Activated T-helper 1 cell treated with anti-CD3 and anti-CD28 coated beads, Interleukin-12 subunit alpha, Interleukin-12 subunit beta, Interleukin-2, Interleukin-4 antibody, amounts not matched to agents 30 ng/mL and 10 ng/mL and 1 ng/mL, durations not matched to agents 14 hours and 24 hours and 36 hours (primary cell): ENCODE results near the gene ARPC5. TPM values are rescaled to one million over a fixed set of nuclear protein-coding genes. Genes with fewer than 3 reads are reported as not detected.
A peak's percentile ranks its signal among the peaks of the same experiment; 100 is the strongest.
"Not testable (repeated sequence)": the region's sequence is repeated elsewhere in the genome, so short reads cannot be mapped to it uniquely, and the experiment has no call there.

Experiments
- DNase-seq: peaks from one replicate; pipeline ENCODE4 v3.0.0; 2021; ENCODE audit warnings: low spot score
- H3K27ac Mint-ChIP-seq: one replicate; pipeline ENCODE4 v1.8.0; 2021; ENCODE audit warnings: mild to moderate bottlenecking, mixed read lengths
- H3K27me3 Mint-ChIP-seq: one replicate; pipeline ENCODE4 v1.8.0; 2022; ENCODE audit warnings: mild to moderate bottlenecking, moderate library complexity, mixed read lengths; ENCODE audit not compliant: insufficient read depth
- H3K36me3 Mint-ChIP-seq: one replicate; pipeline ENCODE4 v1.8.0; 2021; ENCODE audit warnings: low read depth, mixed read lengths
- H3K4me1 Mint-ChIP-seq: one replicate; pipeline ENCODE4 v1.8.0; 2021; ENCODE audit warnings: low read depth, mixed read lengths
- H3K4me3 Mint-ChIP-seq: one replicate; pipeline ENCODE4 v1.8.0; 2021; ENCODE audit warnings: mild to moderate bottlenecking, moderate library complexity, mixed read lengths
- H3K9me3 Mint-ChIP-seq: one replicate; pipeline ENCODE4 v1.8.0; 2021; ENCODE audit warnings: mixed read lengths
- intact Hi-C: fragments of 100-400 bp; cut with micrococcal nuclease; formaldehyde crosslinking; loops from one replicate; pipeline ENCODE4 v1.15.1; 2024
- total RNA-seq: library from RNA; stranded (reverse); gene quantifications from 2 replicates; pipeline ENCODE4 v1.2.3, GENCODE V29; 2022

Gene ARPC5
- total RNA-seq, 1 donor from 2014 or later, result 146 TPM

DNA sequence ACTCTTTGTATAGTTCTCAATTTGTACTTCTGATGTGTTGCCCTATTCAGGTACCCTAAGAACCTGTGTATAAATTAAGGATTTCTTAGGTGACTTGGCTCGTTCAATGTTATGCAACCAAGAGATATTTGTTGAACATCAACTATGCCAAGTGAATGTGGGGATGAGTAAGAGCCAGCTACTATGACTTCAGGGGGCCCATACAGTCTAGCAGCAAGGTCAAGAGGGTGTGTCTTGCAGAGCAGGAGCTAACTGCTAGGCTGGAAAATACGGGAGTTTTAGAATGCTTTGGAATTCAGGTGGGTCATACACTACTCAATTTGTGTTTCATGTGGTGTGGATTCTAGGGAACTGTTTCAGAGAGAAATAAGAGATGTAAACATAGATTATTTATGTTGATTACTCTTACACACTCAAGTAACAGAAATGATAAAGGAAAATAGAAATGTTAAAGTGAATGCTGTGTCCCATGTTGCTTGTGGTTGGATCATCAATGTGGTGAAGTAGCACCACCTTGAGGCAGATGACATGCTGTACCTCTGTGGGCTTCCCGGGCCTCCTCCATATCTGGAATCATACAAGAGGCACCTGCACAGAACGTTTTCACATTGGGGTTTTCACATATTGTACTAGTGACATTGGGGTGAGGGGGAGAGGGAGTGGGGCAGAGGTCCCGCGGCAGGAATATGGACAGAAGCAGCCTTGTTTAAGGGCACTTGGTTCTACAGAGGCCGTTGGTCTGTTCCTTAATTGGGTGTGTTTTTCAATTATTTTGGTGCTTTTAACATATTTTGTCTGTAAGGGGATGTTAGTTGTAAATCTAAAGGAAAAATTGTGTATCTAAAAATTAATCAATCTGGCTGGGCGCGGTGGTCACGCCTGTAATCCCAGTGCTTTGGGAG is 12.4 kb downstream of the ARPC5 start:
- Mint-ChIP-seq H3K27me3 (no peaks in the 10 kb centered on the region), H3K9me3 (no peaks in the 10 kb centered on the region), H3K4me1 (peaks cover 29% of the 10 kb centered on the region), H3K36me3 (peaks cover 20% of the 10 kb centered on the region), H3K27ac (no peak overlapping the region), H3K4me3 (no peak overlapping the region)
- peak; percentile 38 for DNase-seq
- intact Hi-C loops, result loop anchor here (1.0 to 5.0 kb wide), 5 partner anchors 56 to 342 kb away; no protein-coding TSS in a partner anchor

DNA sequence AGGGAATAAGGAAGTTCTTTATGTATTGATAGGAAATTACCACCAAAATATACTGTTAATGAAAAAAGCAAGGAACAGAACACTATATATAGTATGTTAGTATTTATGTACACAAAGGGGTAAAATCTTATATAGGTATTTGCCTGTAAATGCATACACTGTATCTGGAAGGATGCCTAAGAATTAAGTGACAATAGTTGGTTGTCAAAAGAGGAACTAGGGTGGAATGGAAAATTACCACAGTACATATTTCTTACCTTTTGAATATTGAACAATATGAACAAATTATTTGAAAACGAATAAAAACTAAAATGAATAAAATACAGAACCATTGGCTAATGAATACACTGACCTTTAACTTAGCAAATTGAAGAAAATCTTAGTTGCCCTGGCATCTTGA is 13.6 kb downstream of the ARPC5 start:
- peaks cover 28% of the 10 kb centered on the region for H3K4me1 Mint-ChIP-seq
- intact Hi-C loops, result loop anchor here (2.0 to 5.0 kb wide), 3 partner anchors 55 to 151 kb away; no protein-coding TSS in a partner anchor
- no peaks in the 10 kb centered on the region for H3K27me3 Mint-ChIP-seq
- no peak overlapping the region for H3K27ac Mint-ChIP-seq
- no peak for DNase-seq
- peaks cover 19% of the 10 kb centered on the region for H3K36me3 Mint-ChIP-seq
- H3K9me3 Mint-ChIP-seq, result no peaks in the 10 kb centered on the region
- H3K4me3 Mint-ChIP-seq, result no peak overlapping the region

- Mint-ChIP-seq H3K4me1 (peaks cover 16% of the 10 kb centered on the region), H3K4me3 (no peak overlapping the region), H3K27ac (no peak overlapping the region), H3K27me3 (no peaks in the 10 kb centered on the region), H3K9me3 (no peaks in the 10 kb centered on the region), H3K36me3 (peaks cover 15% of the 10 kb centered on the region)
- no peak for DNase-seq
- intact Hi-C loops, result loop anchor here (5.0 kb wide), 1 partner anchor 53 kb away; no protein-coding TSS in a partner anchor
These were observed 15.3 kb downstream of the ARPC5 start for GRCh38 chr1:183620311-183620710.

GRCh38 chr1:183619781-183620180 is 15.8 kb downstream of the ARPC5 start:
- H3K4me1 Mint-ChIP-seq, result peaks cover 13% of the 10 kb centered on the region
- no peak overlapping the region for H3K4me3 Mint-ChIP-seq
- H3K27ac Mint-ChIP-seq, result no peak overlapping the region
- H3K27me3 Mint-ChIP-seq, result no peaks in the 10 kb centered on the region
- peaks cover 10% of the 10 kb centered on the region for H3K36me3 Mint-ChIP-seq
- intact Hi-C loops, result loop anchor here (5.0 kb wide), 1 partner anchor 52 kb away; no protein-coding TSS in a partner anchor
- H3K9me3 Mint-ChIP-seq, result no peaks in the 10 kb centered on the region
- DNase-seq, result no peak

- H3K27ac Mint-ChIP-seq, H3K9me3 Mint-ChIP-seq, H3K4me3 Mint-ChIP-seq, H3K4me1 Mint-ChIP-seq, DNase-seq, H3K27me3 Mint-ChIP-seq, H3K36me3 Mint-ChIP-seq, intact Hi-C loops: not testable (repeated sequence)
These were observed 17.4 kb downstream of the ARPC5 start for GRCh38 chr1:183618202-183618601.

DNA sequence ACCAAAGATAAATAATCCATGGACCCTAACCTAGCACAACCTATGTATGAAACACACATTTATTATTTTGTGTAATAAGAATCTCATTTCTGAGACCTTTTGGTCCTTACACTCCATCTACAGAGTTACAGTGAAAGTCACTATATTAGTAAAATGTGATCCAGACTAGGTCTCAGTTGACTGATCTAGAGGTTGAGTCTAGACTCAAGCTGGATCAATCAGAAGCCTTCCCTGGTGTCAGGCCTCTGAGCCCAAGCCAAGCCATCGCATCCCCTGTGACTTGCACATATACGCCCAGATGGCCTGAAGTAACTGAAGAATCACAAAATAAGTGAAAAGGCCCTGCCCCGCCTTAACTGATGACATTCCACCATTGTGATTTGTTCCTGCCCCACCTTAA is 22.6 kb downstream of the ARPC5 start:
- H3K9me3 Mint-ChIP-seq, H3K4me3 Mint-ChIP-seq, H3K4me1 Mint-ChIP-seq, H3K27me3 Mint-ChIP-seq, DNase-seq, intact Hi-C loops, H3K36me3 Mint-ChIP-seq, H3K27ac Mint-ChIP-seq: not testable (repeated sequence)

DNA sequence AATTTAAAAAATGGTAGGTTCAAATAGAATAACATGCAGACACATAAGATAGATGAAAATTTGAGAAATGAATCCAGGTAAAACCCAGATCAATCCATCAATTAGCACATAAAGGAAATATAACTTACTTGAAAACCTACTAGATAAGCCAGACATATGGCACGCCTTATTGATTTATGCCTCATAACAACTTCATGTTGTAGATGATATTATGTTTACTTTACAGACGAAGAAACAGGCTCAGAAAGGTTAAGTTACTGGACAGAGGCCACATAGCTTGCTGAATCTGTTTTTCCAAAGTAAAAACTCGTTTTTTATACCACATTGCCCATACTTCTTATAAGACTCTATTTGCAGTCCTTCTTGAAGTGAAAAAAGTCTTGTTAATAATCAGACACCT is 23.2 kb downstream of the ARPC5 start:
- intact Hi-C loops, result no loop called here
- H3K36me3 Mint-ChIP-seq, result no peaks in the 10 kb centered on the region
- H3K27me3 Mint-ChIP-seq, result peaks cover 5% of the 10 kb centered on the region
- H3K4me3 Mint-ChIP-seq, result no peak overlapping the region
- DNase-seq, result no peak
- no peaks in the 10 kb centered on the region for H3K4me1 Mint-ChIP-seq
- no peaks in the 10 kb centered on the region for H3K9me3 Mint-ChIP-seq
- H3K27ac Mint-ChIP-seq, result no peak overlapping the region

DNA sequence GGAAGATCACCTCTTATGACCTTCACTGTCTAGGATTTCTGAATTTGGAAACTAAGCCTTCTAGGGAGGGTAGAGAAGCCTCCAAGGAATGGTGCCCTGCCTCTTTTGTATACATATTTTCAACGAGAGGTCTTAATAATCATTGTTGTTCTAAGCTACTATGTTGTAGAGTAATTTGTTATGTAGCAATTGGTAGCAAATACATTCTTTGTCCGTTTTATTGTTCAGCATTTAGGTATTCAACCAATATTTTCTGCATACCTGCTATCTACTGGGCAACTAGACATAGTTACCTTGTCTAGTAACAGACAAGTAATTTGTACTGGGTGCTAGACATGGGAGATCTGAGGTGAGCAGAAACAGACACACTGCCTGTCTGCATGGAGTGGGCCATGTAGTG is 24.6 kb downstream of the ARPC5 start:
- DNase-seq, result no peak
- intact Hi-C loops, result no loop called here
- Mint-ChIP-seq H3K27ac (no peak overlapping the region), H3K27me3 (peaks cover 5% of the 10 kb centered on the region), H3K4me3 (no peak overlapping the region), H3K9me3 (no peaks in the 10 kb centered on the region), H3K4me1 (no peaks in the 10 kb centered on the region), H3K36me3 (no peaks in the 10 kb centered on the region)

DNA sequence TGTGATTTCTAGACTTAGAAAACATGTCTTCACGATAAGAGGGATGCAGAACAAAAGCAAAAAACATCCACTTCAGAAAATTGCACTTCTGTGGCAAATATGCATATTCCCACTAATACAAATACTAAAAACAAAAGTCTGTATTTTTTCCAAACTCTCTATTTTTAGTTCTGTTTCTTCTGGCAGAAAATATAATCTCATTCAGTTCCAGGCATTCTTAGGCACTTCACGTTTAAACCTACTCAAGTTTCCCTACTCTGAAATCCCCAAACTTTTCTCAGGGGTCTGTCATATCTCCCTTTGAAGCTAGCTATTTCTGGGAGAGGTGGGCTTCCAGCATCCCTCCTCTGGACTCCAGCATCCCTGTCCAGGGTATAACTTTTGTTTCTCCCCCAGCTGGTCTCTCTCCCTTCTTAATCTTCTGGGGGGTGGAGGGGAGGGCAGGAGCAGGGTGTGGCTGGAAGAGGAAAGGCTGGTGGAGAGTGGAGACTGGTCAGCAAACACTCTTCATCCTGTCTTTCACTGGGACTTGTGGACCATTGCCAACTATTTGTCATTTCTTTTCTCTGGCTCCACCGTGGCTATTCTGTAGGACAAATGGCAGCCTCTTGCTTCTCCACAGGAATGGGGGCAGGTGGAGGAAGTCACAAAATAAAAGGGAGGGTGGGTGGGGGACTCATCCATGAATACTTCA is 25.7 kb downstream of the ARPC5 start:
- no peak overlapping the region for H3K4me3 Mint-ChIP-seq
- H3K27me3 Mint-ChIP-seq, result peaks cover 5% of the 10 kb centered on the region
- intact Hi-C loops, result no loop called here
- H3K9me3 Mint-ChIP-seq, result no peaks in the 10 kb centered on the region
- H3K4me1 Mint-ChIP-seq, result no peaks in the 10 kb centered on the region
- no peak overlapping the region for H3K27ac Mint-ChIP-seq
- no peaks in the 10 kb centered on the region for H3K36me3 Mint-ChIP-seq
- no peak for DNase-seq

DNA sequence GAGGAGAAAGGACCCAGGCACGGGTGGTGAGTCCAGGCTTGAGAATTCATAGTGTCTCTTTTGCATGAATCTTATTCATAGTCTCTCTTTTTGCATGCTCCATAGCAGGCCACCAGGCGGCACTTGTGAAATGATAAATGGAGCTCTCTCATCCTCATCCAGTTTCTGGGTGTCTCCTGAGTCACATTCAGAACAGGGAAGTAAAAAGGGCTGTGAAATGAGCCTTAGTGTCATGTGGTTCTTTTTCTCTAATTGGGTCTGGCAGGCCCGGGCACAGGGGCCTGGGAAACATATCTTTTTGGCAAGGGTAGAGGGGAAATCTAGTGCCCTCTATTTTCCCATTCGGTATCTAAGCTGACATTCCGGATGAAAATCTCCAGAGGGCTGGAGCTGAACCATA is 26.3 kb downstream of the ARPC5 start:
- Mint-ChIP-seq H3K4me3 (no peak overlapping the region), H3K9me3 (no peaks in the 10 kb centered on the region), H3K4me1 (peaks cover 1% of the 10 kb centered on the region), H3K36me3 (no peaks in the 10 kb centered on the region), H3K27ac (no peak overlapping the region), H3K27me3 (peaks cover 7% of the 10 kb centered on the region)
- no peak for DNase-seq
- intact Hi-C loops, result no loop called here

DNA sequence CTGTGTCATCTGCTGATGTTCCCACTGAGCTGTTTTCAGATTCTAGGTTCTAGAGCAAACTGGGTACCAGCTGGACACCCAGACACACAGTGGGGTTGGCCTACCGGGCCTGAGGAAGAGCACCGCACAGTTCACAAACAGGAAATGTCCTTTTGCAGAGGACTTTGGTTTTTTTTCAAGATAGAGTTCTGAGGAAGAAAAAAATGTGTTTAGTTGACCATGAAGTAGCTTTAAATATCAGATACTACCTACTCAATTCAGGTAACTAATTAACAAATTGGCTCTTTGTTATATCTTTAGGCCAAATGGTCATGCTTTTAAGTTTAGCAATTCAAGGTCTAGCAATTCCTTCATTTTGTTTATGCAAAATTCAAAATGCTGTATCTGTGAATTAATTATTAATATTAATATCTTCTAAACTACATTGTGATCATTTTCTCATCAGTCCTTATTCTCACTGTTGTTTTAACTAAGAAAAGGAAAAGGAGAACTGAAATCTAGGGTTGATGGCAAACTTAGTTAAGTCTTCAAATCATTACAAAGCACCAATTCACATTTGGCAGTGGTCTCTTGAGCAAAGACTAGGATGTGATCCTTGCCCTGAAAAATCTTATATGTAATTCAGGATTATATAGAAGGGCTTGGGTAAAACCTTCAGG is 28.1 kb downstream of the ARPC5 start:
- Mint-ChIP-seq H3K4me3 (no peak overlapping the region), H3K27me3 (peaks cover 10% of the 10 kb centered on the region), H3K9me3 (no peaks in the 10 kb centered on the region), H3K27ac (no peak overlapping the region), H3K4me1 (peaks cover 7% of the 10 kb centered on the region), H3K36me3 (no peaks in the 10 kb centered on the region)
- intact Hi-C loops, result no loop called here
- no peak for DNase-seq

- Mint-ChIP-seq H3K36me3 (no peaks in the 10 kb centered on the region), H3K4me3 (no peak overlapping the region)
- intact Hi-C loops, result no loop called here
These were observed 29.7 kb downstream of the ARPC5 start for GRCh38 chr1:183605904-183606303.

GRCh38 chr1:183604815-183605214 is 30.8 kb downstream of the ARPC5 start:
- peaks cover 7% of the 10 kb centered on the region for H3K27me3 Mint-ChIP-seq
- no peak for DNase-seq
- H3K36me3 Mint-ChIP-seq, result peaks cover 1% of the 10 kb centered on the region
- peaks cover 7% of the 10 kb centered on the region for H3K4me1 Mint-ChIP-seq
- no peak overlapping the region for H3K27ac Mint-ChIP-seq
- no peaks in the 10 kb centered on the region for H3K9me3 Mint-ChIP-seq
- intact Hi-C loops, result no loop called here
- H3K4me3 Mint-ChIP-seq, result no peak overlapping the region

More at GRCh38 chr1:183605904-183606303, 29.7 kb downstream of the ARPC5 start:
- H3K27me3 Mint-ChIP-seq, result peaks cover 10% of the 10 kb centered on the region
- no peak overlapping the region for H3K27ac Mint-ChIP-seq
- no peaks in the 10 kb centered on the region for H3K9me3 Mint-ChIP-seq
- H3K4me1 Mint-ChIP-seq, result peaks cover 7% of the 10 kb centered on the region
- no peak for DNase-seq
